Adipose tissue (tissue), 3 donors: ENCODE measurements around the gene TUB. TPM values are rescaled to one million over a fixed set of nuclear protein-coding genes. Genes with fewer than 3 reads are reported as not detected.

ENCODE experiments used
- H3K27ac ChIP-seq: one replicate; pipeline ENCODE4 v1.5.1; 2013; ENCODE audit warnings: low read depth, low read length
- WGBS, 3 donors: extraction: QIAGEN DNeasy Blood & Tissue Kit; methylation state at CpG; one replicate each; pipeline ENCODE4 v1.1.7; 2013; 5-methylcytosine and 5-hydroxymethylcytosine counted together
- polyA plus RNA-seq, 3 donors: library from polyadenylated mRNA; stranded (reverse); fragments of 200-250 nt; gene quantifications; one replicate each; pipeline ENCODE4 v1.2.3, GENCODE V29; 2013
- donor health status: healthy with polysubstance abuse.
- donor health status: Bipolar disorder and iron deficiency.
- donor health status: healthy.

TUB gene
- polyA plus RNA-seq, 3 donors: 1.2 to 16.1 (median 2.7) TPM

- 61 to 78% (median 71%) methylated on average over 1 of the region's 1 CpG for WGBS, 3 donors
- no peak overlapping the region for H3K27ac ChIP-seq
Measured at GRCh38 chr11:8083871-8084281, 2.9 kb downstream of the TUB start.

GRCh38 chr11:8084352-8084751 is 3.3 kb downstream of the TUB start:
- H3K27ac ChIP-seq: no peak overlapping the region
- WGBS, 3 donors: 92 to 96% (median 94%) methylated on average over 6 of the region's 6 CpGs

GRCh38 chr11:8085011-8085645 is 4.1 kb downstream of the TUB start:
- H3K27ac ChIP-seq: no peak overlapping the region
- WGBS, 3 donors: 78 to 84% (median 78%) methylated on average over 11 of the region's 11 CpGs

- H3K27ac ChIP-seq: no peak overlapping the region
- WGBS, 3 donors: 52 to 59% (median 55%) methylated on average over 8 of the region's 8 CpGs
Measured at GRCh38 chr11:8086001-8086479, 5.0 kb downstream of the TUB start.

GRCh38 chr11:8086571-8086970 is 5.6 kb downstream of the TUB start:
- WGBS, 3 donors: 78 to 83% (median 80%) methylated on average over 7 of the region's 7 CpGs
- no peak overlapping the region for H3K27ac ChIP-seq

GRCh38 chr11:8087185-8087584 is 6.2 kb downstream of the TUB start:
- WGBS, 3 donors: 87 to 90% (median 87%) methylated on average over 4 of the region's 4 CpGs
- H3K27ac ChIP-seq: no peak overlapping the region

- H3K27ac ChIP-seq: no peak overlapping the region
- 77 to 90% (median 88%) methylated on average over 3 of the region's 3 CpGs for WGBS, 3 donors
Measured at GRCh38 chr11:8087756-8088155, 6.7 kb downstream of the TUB start.

GRCh38 chr11:8089791-8090510 is 8.9 kb downstream of the TUB start:
- no peak overlapping the region for H3K27ac ChIP-seq
- WGBS, 3 donors: 84 to 93% (median 89%) methylated on average over 17 of the region's 17 CpGs

- H3K27ac ChIP-seq: no peak overlapping the region
- 45 to 55% (median 54%) methylated on average over 5 of the region's 5 CpGs for WGBS, 3 donors
Measured at GRCh38 chr11:8090756-8091155, 9.7 kb downstream of the TUB start.

GRCh38 chr11:8091721-8092120 is 10.7 kb downstream of the TUB start:
- 82 to 88% (median 84%) methylated on average over 5 of the region's 5 CpGs for WGBS, 3 donors
- H3K27ac ChIP-seq: no peak overlapping the region

GRCh38 chr11:8092587-8093424 is 11.8 kb downstream of the TUB start:
- H3K27ac ChIP-seq: no peak overlapping the region
- WGBS, 3 donors: 42 to 49% (median 45%) methylated on average over 11 of the region's 11 CpGs

- H3K27ac ChIP-seq: no peak overlapping the region
- WGBS, 3 donors: 84 to 93% (median 85%) methylated on average over 9 of the region's 9 CpGs
Measured at GRCh38 chr11:8093931-8094575, 13.0 kb downstream of the TUB start.

- no peak overlapping the region for H3K27ac ChIP-seq
- 90 to 91% (median 91%) methylated on average over 11 of the region's 11 CpGs for WGBS, 3 donors
Measured at GRCh38 chr11:8094656-8095055, 13.6 kb downstream of the TUB start.

GRCh38 chr11:8095371-8095770 is 14.4 kb downstream of the TUB start:
- H3K27ac ChIP-seq: no peak overlapping the region
- 51 to 79% (median 62%) methylated on average over 12 of the region's 12 CpGs for WGBS, 3 donors

- no peak overlapping the region for H3K27ac ChIP-seq
- 70 to 79% (median 72%) methylated on average over 5 of the region's 5 CpGs for WGBS, 3 donors
Measured at GRCh38 chr11:8095806-8096522, 15.0 kb downstream of the TUB start.

- no peak overlapping the region for H3K27ac ChIP-seq
- whole genome bisulfite sequencing, 3 donors: 65 to 73% (median 70%) methylated on average over 6 of the region's 6 CpGs
Measured at GRCh38 chr11:8096575-8096974, 15.6 kb downstream of the TUB start.

GRCh38 chr11:8097062-8097461 is 16.1 kb downstream of the TUB start:
- WGBS, 3 donors: 94 to 95% (median 94%) methylated on average over 8 of the region's 8 CpGs
- H3K27ac ChIP-seq: no peak overlapping the region

GRCh38 chr11:8097468-8097867 is 16.5 kb downstream of the TUB start:
- 70 to 89% (median 77%) methylated on average over 9 of the region's 9 CpGs for WGBS, 3 donors
- H3K27ac ChIP-seq: no peak overlapping the region
